ENCODE measurements around the gene OR2T11. TPM values are rescaled to one million over a fixed set of nuclear protein-coding genes. Genes with fewer than 3 reads are reported as not detected.

Gene OR2T11
- total and polyA plus RNA-seq, 2 donors (not counting 1 experiment from before 2014, with no cell fraction given) = not detected

GRCh38 chr1:248618119-248618518, 16.8 kb downstream of the OR2T11 start:
- TF ChIP-seq CTCF (conservative IDR thresholded peaks at IDR 0.05 in 1 of 2, IDR thresholded peaks at IDR 0.05 in 1 of 2; ENCODE audit: low read depth in 1 of 2, low read length in 2 of 2) = no peak
- no peak for TF ChIP-seq EZH2 (IDR thresholded peaks at IDR 0.05; ENCODE audit: low read length, missing control alignments)
- Histone ChIP-seq H3K36me3 (ENCODE audit: control insufficient read depth, insufficient read depth, low read length) (no peaks in the 10 kb centered on the region), H3K4me2 (ENCODE audit: extremely low read depth, insufficient read depth, low read length) (no peak overlapping the region), H4K20me1 (ENCODE audit: control insufficient read depth, extremely low read depth, insufficient read depth, low read length) (no peaks in the 10 kb centered on the region), H3K79me2 (ENCODE audit: control insufficient read depth, insufficient read depth, low read length) (no peaks in the 10 kb centered on the region), H3K4me1 (ENCODE audit: control insufficient read depth, extremely low read depth, insufficient read depth, low read length) (no peaks in the 10 kb centered on the region), H3K27me3 (ENCODE audit: control insufficient read depth, insufficient read depth, low read length) (no peaks in the 10 kb centered on the region), H3K9me3 (ENCODE audit: control insufficient read depth, insufficient read depth, low read depth, low read length) (no peaks in the 10 kb centered on the region), H3K27ac (ENCODE audit: insufficient read depth, low read length) (no peak overlapping the region), H3K9ac (ENCODE audit: insufficient read depth, low read length) (no peak overlapping the region), H2AFZ (ENCODE audit: low read length) (no peak overlapping the region), H3K4me3 (replicated peaks in 1 of 4; ENCODE audit: control extremely low read depth in 1 of 4, insufficient read depth in 1 of 4, low read depth in 3 of 4, low read length in 4 of 4) (no peak overlapping the region)
- no peak for DNase-seq (ENCODE audit: low read depth in 2 of 2)

GRCh38 chr1:248613742-248614141, 21.1 kb downstream of the OR2T11 start:
- H3K4me1 ChIP-seq (ENCODE audit: control insufficient read depth, extremely low read depth, insufficient read depth, low read length) = no peaks in the 10 kb centered on the region

GRCh38 chr1:248611883-248612414, 22.9 kb downstream of the OR2T11 start:
- no peak overlapping the region for H3K27ac ChIP-seq (ENCODE audit: insufficient read depth, low read length)
- H3K4me1 ChIP-seq (ENCODE audit: control insufficient read depth, extremely low read depth, insufficient read depth, low read length) = no peaks in the 10 kb centered on the region
- no peak for TF ChIP-seq CTCF (conservative IDR thresholded peaks at IDR 0.05 in 1 of 2, IDR thresholded peaks at IDR 0.05 in 1 of 2; ENCODE audit: low read depth in 1 of 2, low read length in 2 of 2)
- TF ChIP-seq EZH2 (IDR thresholded peaks at IDR 0.05; ENCODE audit: low read length, missing control alignments) = no peak
- no peaks in the 10 kb centered on the region for H3K79me2 ChIP-seq (ENCODE audit: control insufficient read depth, insufficient read depth, low read length)
- H3K4me2 ChIP-seq (ENCODE audit: extremely low read depth, insufficient read depth, low read length) = no peak overlapping the region
- no peak overlapping the region for H2AFZ ChIP-seq (ENCODE audit: low read length)
- no peaks in the 10 kb centered on the region for H3K27me3 ChIP-seq (ENCODE audit: control insufficient read depth, insufficient read depth, low read length)
- no peak overlapping the region for H3K4me3 ChIP-seq (replicated peaks in 1 of 4; ENCODE audit: control extremely low read depth in 1 of 4, insufficient read depth in 1 of 4, low read depth in 3 of 4, low read length in 4 of 4)
- H3K9me3 ChIP-seq (ENCODE audit: control insufficient read depth, insufficient read depth, low read depth, low read length) = no peaks in the 10 kb centered on the region
- DNase-seq (ENCODE audit: low read depth in 2 of 2) = no peak
- no peaks in the 10 kb centered on the region for H3K36me3 ChIP-seq (ENCODE audit: control insufficient read depth, insufficient read depth, low read length)
- no peak overlapping the region for H3K9ac ChIP-seq (ENCODE audit: insufficient read depth, low read length)
- no peaks in the 10 kb centered on the region for H4K20me1 ChIP-seq (ENCODE audit: control insufficient read depth, extremely low read depth, insufficient read depth, low read length)

More at GRCh38 chr1:248613742-248614141, 21.1 kb downstream of the OR2T11 start:
- Histone ChIP-seq H3K79me2 (ENCODE audit: control insufficient read depth, insufficient read depth, low read length) (no peaks in the 10 kb centered on the region), H3K4me2 (ENCODE audit: extremely low read depth, insufficient read depth, low read length) (no peak overlapping the region), H3K27ac (ENCODE audit: insufficient read depth, low read length) (no peak overlapping the region), H4K20me1 (ENCODE audit: control insufficient read depth, extremely low read depth, insufficient read depth, low read length) (no peaks in the 10 kb centered on the region), H3K36me3 (ENCODE audit: control insufficient read depth, insufficient read depth, low read length) (no peaks in the 10 kb centered on the region), H3K4me3 (replicated peaks in 1 of 4; ENCODE audit: control extremely low read depth in 1 of 4, insufficient read depth in 1 of 4, low read depth in 3 of 4, low read length in 4 of 4) (no peak overlapping the region), H3K27me3 (ENCODE audit: control insufficient read depth, insufficient read depth, low read length) (no peaks in the 10 kb centered on the region), H3K9me3 (ENCODE audit: control insufficient read depth, insufficient read depth, low read depth, low read length) (no peaks in the 10 kb centered on the region), H2AFZ (ENCODE audit: low read length) (no peak overlapping the region), H3K9ac (ENCODE audit: insufficient read depth, low read length) (no peak overlapping the region)
- no peak for TF ChIP-seq EZH2 (IDR thresholded peaks at IDR 0.05; ENCODE audit: low read length, missing control alignments)
- no peak for TF ChIP-seq CTCF (conservative IDR thresholded peaks at IDR 0.05 in 1 of 2, IDR thresholded peaks at IDR 0.05 in 1 of 2; ENCODE audit: low read depth in 1 of 2, low read length in 2 of 2)
- DNase-seq (ENCODE audit: low read depth in 2 of 2) = no peak

Data from fibroblast of lung (primary cell).